Esophagus muscularis mucosa (tissue), 2 donors: ENCODE measurements around the gene DVL3.

Experiments used
- POLR2A ChIP-seq: fragments of 450-650 bp; IDR thresholded peaks from one replicate; pipeline ENCODE4 v1.6.1; 2017; ENCODE audit warnings: antibody characterized with exemption, moderate library complexity, mild to moderate bottlenecking, low read depth
- POLR2AphosphoS5 ChIP-seq, 2 donors: sonication (generic); formaldehyde crosslinking; IDR thresholded peaks; one replicate each; pipeline ENCODE4 v1.6.1; 2017; ENCODE audit warnings: antibody characterized with exemption in 2 of 2

DNA sequence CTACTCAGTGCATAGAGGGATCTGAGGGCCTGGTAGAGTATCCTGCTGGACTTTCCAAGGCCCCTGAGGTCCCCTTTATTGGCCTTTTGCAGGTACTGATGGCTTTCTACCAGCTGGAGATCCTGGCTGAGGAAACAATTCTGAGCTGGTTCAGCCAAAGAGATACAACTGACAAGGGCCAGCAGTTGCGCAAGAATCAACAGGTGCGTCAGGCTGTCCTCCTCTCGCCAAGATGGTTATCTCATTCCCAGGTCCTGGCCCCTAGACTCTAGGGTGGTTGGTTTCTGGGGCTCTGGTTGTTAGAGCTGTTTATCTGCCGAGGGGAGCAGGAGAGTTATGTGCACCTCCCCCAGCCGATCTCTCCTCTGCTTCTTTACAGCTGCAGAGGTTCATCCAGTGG, 10.7 kb upstream of the DVL3 start:
- TF ChIP-seq POLR2AphosphoS5 (IDR thresholded peaks at IDR 0.05), result no peak
- no peak for TF ChIP-seq POLR2A
